A673 (cell line): ENCODE data around the gene SLC25A21.

ENCODE experiments used
- CTCF ChIP-seq: fragments of 300-800, 200-600 bp; sonication (generic); conservative IDR thresholded peaks from 2 replicates; pipeline ENCODE4 v1.5.1; 2017; ENCODE audit warnings: low read depth, mild to moderate bottlenecking, antibody characterized with exemption, low read length, moderate library complexity, mixed read lengths
- EZH2 ChIP-seq: fragments of 200-600 bp; sonication (generic); IDR thresholded peaks from 2 replicates; pipeline ENCODE4 v1.6.1; 2017; ENCODE audit warnings: borderline replicate concordance, low read depth, mild to moderate bottlenecking, mixed read lengths, antibody characterized with exemption, low read length; ENCODE audit not compliant: poor library complexity, severe bottlenecking

DNA sequence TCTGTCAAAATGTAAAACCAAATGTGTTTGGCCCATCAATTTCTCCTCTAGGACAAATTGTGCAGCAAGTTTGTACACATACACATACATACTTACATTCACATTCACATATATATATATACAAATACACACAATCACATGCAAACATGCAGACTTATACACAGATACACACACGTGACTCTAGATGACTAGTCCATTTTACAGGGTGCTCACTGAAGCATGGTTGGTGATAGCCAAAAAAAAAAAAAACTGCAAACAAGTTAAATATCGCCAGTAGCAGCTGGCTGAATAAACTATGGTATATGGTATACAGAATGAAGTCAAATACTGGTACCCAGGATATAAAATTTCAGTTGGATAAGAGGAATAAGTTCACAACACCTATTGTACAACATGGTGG, 77.9 kb downstream of the SLC25A21 start:
- TF ChIP-seq CTCF (no peak), EZH2 (no peak)
